Measurements from ENCODE around the gene MRPL47. TPM values are rescaled to one million over a fixed set of nuclear protein-coding genes. Genes with fewer than 3 reads are reported as not detected.
A peak's percentile ranks its signal among the peaks of the same experiment; 100 is the strongest.

The MRPL47 gene
- total and polyA plus RNA-seq, 5 donors from 2014 or later: 24.0 to 69.1 (median 56.8) TPM

DNA sequence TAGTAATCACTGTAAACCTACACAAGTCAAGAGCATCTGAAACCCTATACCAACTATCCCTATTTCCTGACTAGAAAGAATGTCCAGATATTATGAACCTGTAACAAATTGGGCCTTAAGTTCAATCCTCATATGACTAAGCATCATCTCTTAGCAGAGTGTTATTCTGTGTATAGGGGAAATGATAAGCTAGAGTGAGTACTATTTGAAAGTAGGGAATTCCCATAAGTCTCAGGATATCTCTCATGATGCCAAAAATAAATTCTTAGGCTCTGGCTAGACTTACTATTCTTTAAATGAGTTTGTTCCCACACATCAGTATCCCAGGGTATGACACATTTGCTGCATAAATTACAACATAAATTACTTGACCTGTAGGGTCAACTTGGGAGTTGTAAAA, 15.3 kb downstream of the MRPL47 start:
- peaks cover 34% of the 10 kb centered on the region for H3K36me3 Mint-ChIP-seq
- Histone ChIP-seq H3K9me3 (ENCODE audit: control insufficient read depth in 2 of 2, low read length in 2 of 2) (no peaks in the 10 kb centered on the region), H3K27me3 (ENCODE audit: control insufficient read depth, insufficient read depth, low read length) (no peaks in the 10 kb centered on the region), H3K27ac (ENCODE audit: insufficient read depth, low read length, poor library complexity, severe bottlenecking) (no peak overlapping the region), H3K36me3 (ENCODE audit: control insufficient read depth, insufficient read depth, low read length) (peaks cover 94% of the 10 kb centered on the region), H3K4me1 (ENCODE audit: control insufficient read depth, insufficient read depth, low read length, poor library complexity, severe bottlenecking) (no peaks in the 10 kb centered on the region), H3K4me3 (ENCODE audit: low read depth, low read length) (no peak overlapping the region)
- H3K9me3 Mint-ChIP-seq: no peaks in the 10 kb centered on the region
- no peak for DNase-seq
- H3K4me1 Mint-ChIP-seq: peaks cover 0 to 8% (median 5%) of the 10 kb centered on the region in 4 donors
- H3K27me3 Mint-ChIP-seq: no peaks in the 10 kb centered on the region
- no peak overlapping the region for H3K4me3 Mint-ChIP-seq
- ATAC-seq (ENCODE audit: low read depth in 2 of 2): no peak
- H3K27ac Mint-ChIP-seq: no peak overlapping the region

DNA sequence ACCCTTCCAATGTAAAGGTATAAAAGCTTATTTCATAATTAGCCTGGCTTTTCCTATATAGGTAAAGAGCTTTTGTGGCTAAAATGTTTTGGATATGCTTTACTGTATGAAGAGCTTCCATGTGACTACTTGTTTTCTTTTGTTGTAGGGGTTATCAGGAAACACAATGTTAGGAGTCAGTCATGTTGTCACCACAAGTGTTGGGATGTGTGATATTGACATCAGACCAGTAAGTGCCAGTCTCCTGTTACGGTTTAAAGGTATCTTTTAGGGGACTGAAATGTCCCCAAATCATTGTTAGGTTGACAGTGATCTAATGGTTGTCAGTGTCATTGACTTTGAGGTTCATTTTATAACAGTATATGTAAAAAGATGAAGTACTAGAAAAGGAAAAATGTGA, 23.4 kb downstream of the MRPL47 start:
- DNase-seq (no peak), ATAC-seq (ENCODE audit: low read depth in 2 of 2) (no peak)
- H3K4me3 Mint-ChIP-seq: no peak overlapping the region
- H3K9me3 Mint-ChIP-seq: no peaks in the 10 kb centered on the region
- no peak overlapping the region for H3K27ac ChIP-seq (ENCODE audit: insufficient read depth, low read length, poor library complexity, severe bottlenecking)
- no peaks in the 10 kb centered on the region for H3K27me3 Mint-ChIP-seq
- H3K27ac Mint-ChIP-seq: peak overlapping the region in 1 of 3 donors; percentile 28
- H3K4me1 ChIP-seq (ENCODE audit: control insufficient read depth, insufficient read depth, low read length, poor library complexity, severe bottlenecking): no peaks in the 10 kb centered on the region
- no peak overlapping the region for H3K4me3 ChIP-seq (ENCODE audit: low read depth, low read length)
- H3K36me3 Mint-ChIP-seq: peaks cover 43% of the 10 kb centered on the region
- no peaks in the 10 kb centered on the region for H3K9me3 ChIP-seq (ENCODE audit: control insufficient read depth in 2 of 2, low read length in 2 of 2)
- H3K4me1 Mint-ChIP-seq: peaks cover 0 to 2% (median 1%) of the 10 kb centered on the region in 4 donors
- H3K36me3 ChIP-seq (ENCODE audit: control insufficient read depth, insufficient read depth, low read length): peaks cover 76% of the 10 kb centered on the region
- H3K27me3 ChIP-seq (ENCODE audit: control insufficient read depth, insufficient read depth, low read length): no peaks in the 10 kb centered on the region

DNA sequence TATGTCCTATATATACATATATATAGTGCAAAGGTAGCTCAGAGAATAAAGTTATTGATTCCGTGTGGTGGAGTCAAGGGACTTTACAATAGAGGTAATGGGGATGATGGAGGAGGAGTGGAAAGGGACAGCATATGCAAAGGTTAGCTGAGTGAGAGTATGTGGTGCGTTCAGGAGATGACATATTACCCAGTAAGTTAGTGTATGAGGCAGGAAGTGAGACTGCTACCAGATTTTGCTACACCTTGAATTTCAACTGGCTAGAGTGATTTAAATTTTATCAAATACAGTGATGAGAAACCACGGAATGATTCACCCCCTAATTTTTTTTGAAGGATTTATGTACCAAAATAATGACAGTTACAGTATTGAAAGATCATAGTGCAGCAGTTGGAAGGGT, 38.9 kb downstream of the MRPL47 start:
- H3K27me3 Mint-ChIP-seq: peaks cover 10% of the 10 kb centered on the region
- peak overlapping the region in 3 of 4 donors; percentile 18 to 98 (median 26) for H3K4me3 Mint-ChIP-seq
- Histone ChIP-seq H3K4me3 (ENCODE audit: low read depth, low read length) (peak overlapping the region; percentile 41), H3K27me3 (ENCODE audit: control insufficient read depth, insufficient read depth, low read length) (no peaks in the 10 kb centered on the region), H3K27ac (ENCODE audit: insufficient read depth, low read length, poor library complexity, severe bottlenecking) (no peak overlapping the region), H3K9me3 (ENCODE audit: control insufficient read depth in 2 of 2, low read length in 2 of 2) (no peaks in the 10 kb centered on the region), H3K36me3 (ENCODE audit: control insufficient read depth, insufficient read depth, low read length) (peaks cover 13% of the 10 kb centered on the region), H3K4me1 (ENCODE audit: control insufficient read depth, insufficient read depth, low read length, poor library complexity, severe bottlenecking) (peaks cover 31% of the 10 kb centered on the region)
- DNase-seq: peak in 1 of 3 donors; percentile 56
- H3K27ac Mint-ChIP-seq: peak overlapping the region; percentile 42 to 83 (median 57)
- H3K9me3 Mint-ChIP-seq: peaks cover 0 to 2% (median 0%) of the 10 kb centered on the region in 7 donors
- ATAC-seq (ENCODE audit: low read depth in 2 of 2): no peak
- H3K4me1 Mint-ChIP-seq: peaks cover 25 to 41% (median 31%) of the 10 kb centered on the region in 4 donors
- peaks cover 8% of the 10 kb centered on the region for H3K36me3 Mint-ChIP-seq

DNA sequence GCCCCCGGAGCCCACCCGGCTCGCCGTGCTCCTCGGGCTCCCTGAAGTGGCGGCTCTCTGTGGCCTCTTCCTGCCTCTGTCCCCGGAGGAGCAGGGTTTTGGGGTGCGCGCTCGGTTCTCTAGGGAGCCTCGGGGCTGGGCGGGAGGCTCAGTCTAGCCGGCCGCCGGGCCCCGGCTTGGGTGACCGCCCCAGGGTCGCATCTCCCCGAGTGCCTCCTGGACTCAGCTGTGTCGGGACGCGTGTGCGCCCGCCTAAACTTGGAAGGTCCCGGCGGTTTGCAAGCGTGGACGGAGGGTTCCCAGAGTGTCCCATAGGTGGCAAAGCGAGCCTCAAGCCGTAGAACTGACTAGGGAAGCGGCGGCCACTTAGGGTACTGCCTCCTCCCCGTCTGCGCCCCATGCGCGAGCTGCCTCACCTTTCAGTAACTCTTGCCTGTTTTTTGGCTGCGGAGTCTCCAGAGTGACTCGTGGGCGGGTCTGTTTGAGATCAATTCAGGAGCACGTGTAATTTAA, 41.1 kb downstream of the MRPL47 start:
- Histone ChIP-seq H3K4me3 (ENCODE audit: low read depth, low read length) (peak overlapping the region; percentile 67), H3K9me3 (ENCODE audit: control insufficient read depth in 2 of 2, low read length in 2 of 2) (no peaks in the 10 kb centered on the region), H3K36me3 (ENCODE audit: control insufficient read depth, insufficient read depth, low read length) (no peaks in the 10 kb centered on the region), H3K27me3 (ENCODE audit: control insufficient read depth, insufficient read depth, low read length) (peaks cover 5% of the 10 kb centered on the region), H3K27ac (ENCODE audit: insufficient read depth, low read length, poor library complexity, severe bottlenecking) (peak overlapping the region; percentile 72), H3K4me1 (ENCODE audit: control insufficient read depth, insufficient read depth, low read length, poor library complexity, severe bottlenecking) (peaks cover 31% of the 10 kb centered on the region)
- Mint-ChIP-seq H3K27me3 (peaks cover 24% of the 10 kb centered on the region), H3K4me3 (peak overlapping the region; percentile 96 to 100 (median 98)), H3K27ac (peak overlapping the region; percentile 21 to 95 (median 91)), H3K4me1 (peaks cover 17 to 36% (median 25%) of the 10 kb centered on the region in 4 donors), H3K36me3 (no peaks in the 10 kb centered on the region), H3K9me3 (peaks cover 0 to 2% (median 0%) of the 10 kb centered on the region in 7 donors)
- DNase-seq: peak; percentile 54 to 86 (median 61)
- peak; percentile 40 to 46 for ATAC-seq (ENCODE audit: low read depth in 2 of 2)

DNA sequence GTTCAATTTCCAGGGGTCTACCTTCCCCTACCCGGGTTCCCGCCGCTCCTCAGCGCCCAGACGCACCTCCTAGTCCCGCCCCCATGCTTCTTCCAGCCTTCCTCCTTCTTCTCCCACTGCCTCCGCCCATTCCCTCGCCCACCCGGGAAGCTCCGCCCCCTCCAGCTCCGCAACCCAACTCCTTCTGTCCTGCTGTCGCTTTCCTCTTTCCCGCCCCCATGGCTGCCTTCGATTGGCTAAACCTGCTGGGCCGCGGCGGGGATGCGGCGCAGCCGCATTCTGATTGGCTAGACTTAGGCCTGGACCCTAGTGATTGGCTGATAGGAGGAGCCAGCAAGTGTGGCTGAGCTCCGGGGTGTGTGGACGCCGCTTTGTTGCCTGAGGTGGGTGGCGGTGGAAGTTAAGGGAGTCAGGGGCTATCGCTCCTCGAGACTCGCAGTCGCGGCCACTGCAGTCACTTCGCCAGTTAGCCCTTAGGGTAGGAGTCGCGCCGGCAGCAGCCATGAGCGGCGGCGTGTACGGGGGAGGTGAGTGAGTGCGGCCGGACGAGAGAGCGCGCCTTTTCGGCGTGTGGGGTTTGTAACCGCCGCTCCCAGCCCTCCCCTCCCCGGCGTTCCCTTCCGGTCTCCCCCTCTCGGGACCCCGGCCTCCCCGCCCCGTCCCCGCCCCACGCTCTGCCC, 41.7 kb downstream of the MRPL47 start, which contains the start of gene ACTL6A:
Gene ACTL6A, plus strand, starts transcription at position 336 of the 680 bp plus-strand sequence. Its CDS starts 167 bp downstream, at position 503.
- peak within 1 kb of the TSS; percentile 96 to 100 (median 98) for H3K4me3 Mint-ChIP-seq
- peak within 1 kb of the TSS; percentile 79 to 95 (median 91) for H3K27ac Mint-ChIP-seq
- no peaks in the 10 kb centered on the region for H3K36me3 ChIP-seq (ENCODE audit: control insufficient read depth, insufficient read depth, low read length)
- ATAC-seq (ENCODE audit: low read depth in 2 of 2) (peak; percentile 97), DNase-seq (peak; percentile 95 to 99 (median 99))
- peak within 1 kb of the TSS; percentile 72 for H3K27ac ChIP-seq (ENCODE audit: insufficient read depth, low read length, poor library complexity, severe bottlenecking)
- H3K27me3 ChIP-seq (ENCODE audit: control insufficient read depth, insufficient read depth, low read length): peaks cover 5% of the 10 kb centered on the region
- no peaks in the 10 kb centered on the region for H3K36me3 Mint-ChIP-seq
- H3K4me3 ChIP-seq (ENCODE audit: low read depth, low read length): peak within 1 kb of the TSS; percentile 79
- peaks cover 0 to 2% (median 0%) of the 10 kb centered on the region in 7 donors for H3K9me3 Mint-ChIP-seq
- peaks cover 31% of the 10 kb centered on the region for H3K4me1 ChIP-seq (ENCODE audit: control insufficient read depth, insufficient read depth, low read length, poor library complexity, severe bottlenecking)
- H3K27me3 Mint-ChIP-seq: peaks cover 24% of the 10 kb centered on the region
- no peaks in the 10 kb centered on the region for H3K9me3 ChIP-seq (ENCODE audit: control insufficient read depth in 2 of 2, low read length in 2 of 2)
- peaks cover 17 to 35% (median 23%) of the 10 kb centered on the region in 4 donors for H3K4me1 Mint-ChIP-seq

DNA sequence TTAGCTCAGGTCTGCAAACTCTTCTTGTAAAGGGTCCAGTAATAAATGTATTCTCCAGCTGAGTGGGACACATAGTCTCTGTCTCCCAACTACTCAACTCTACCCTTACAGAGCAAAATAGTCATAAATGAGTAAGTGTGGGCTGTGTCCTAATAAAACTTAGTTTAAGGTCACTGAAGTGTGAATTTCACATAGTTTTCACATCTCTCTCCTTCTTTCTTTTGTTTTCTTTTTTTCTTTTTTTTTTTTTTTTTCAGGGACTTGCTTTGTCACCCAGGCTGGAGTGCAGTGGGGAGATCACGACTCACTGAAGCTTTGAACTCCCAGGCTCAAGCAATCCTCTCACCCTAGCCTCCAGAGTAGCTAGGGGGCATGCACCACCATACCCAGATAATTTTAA, 43.6 kb downstream of the MRPL47 start:
- no peak overlapping the region for H3K27ac Mint-ChIP-seq
- peaks cover 5% of the 10 kb centered on the region for H3K27me3 ChIP-seq (ENCODE audit: control insufficient read depth, insufficient read depth, low read length)
- H3K36me3 Mint-ChIP-seq: no peaks in the 10 kb centered on the region
- H3K9me3 ChIP-seq (ENCODE audit: control insufficient read depth in 2 of 2, low read length in 2 of 2): no peaks in the 10 kb centered on the region
- peaks cover 37% of the 10 kb centered on the region for H3K27me3 Mint-ChIP-seq
- no peak for DNase-seq
- no peak overlapping the region for H3K27ac ChIP-seq (ENCODE audit: insufficient read depth, low read length, poor library complexity, severe bottlenecking)
- peaks cover 0 to 2% (median 0%) of the 10 kb centered on the region in 7 donors for H3K9me3 Mint-ChIP-seq
- ATAC-seq (ENCODE audit: low read depth in 2 of 2): no peak
- no peaks in the 10 kb centered on the region for H3K36me3 ChIP-seq (ENCODE audit: control insufficient read depth, insufficient read depth, low read length)
- peak overlapping the region in 1 of 4 donors; percentile 10 for H3K4me3 Mint-ChIP-seq
- H3K4me1 Mint-ChIP-seq: peaks cover 12 to 28% (median 18%) of the 10 kb centered on the region in 4 donors
- peaks cover 29% of the 10 kb centered on the region for H3K4me1 ChIP-seq (ENCODE audit: control insufficient read depth, insufficient read depth, low read length, poor library complexity, severe bottlenecking)
- H3K4me3 ChIP-seq (ENCODE audit: low read depth, low read length): no peak overlapping the region

DNA sequence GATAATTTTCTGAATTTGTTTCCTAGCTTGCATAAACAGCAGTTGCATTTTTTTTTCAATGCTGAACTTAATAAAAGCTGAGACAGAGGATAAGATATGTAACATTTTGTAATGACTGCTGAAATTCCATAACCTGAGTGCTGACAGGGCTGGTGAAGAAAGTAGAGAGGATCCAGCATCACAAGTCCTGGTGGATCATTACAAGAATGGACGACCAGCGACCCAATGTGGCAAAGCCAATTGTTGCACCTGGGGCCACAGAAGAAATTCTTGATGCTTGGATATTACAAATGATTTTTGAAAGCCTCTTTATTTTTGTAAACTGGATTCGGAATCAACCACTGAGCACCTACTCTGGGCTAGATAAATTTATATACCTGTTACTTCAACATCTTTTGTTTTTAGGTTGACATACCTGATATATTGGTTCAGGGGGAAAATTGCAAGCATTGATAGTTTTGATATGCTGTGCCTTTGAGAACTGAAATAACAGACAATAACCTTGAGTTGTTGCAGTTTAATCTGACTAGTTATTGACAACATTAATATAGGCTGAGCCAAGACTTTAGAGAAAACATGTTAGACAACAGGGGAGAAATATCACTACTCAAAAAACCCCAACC, 45.6 kb downstream of the MRPL47 start:
- H3K4me3 ChIP-seq (ENCODE audit: low read depth, low read length): no peak overlapping the region
- Mint-ChIP-seq H3K36me3 (no peaks in the 10 kb centered on the region), H3K27me3 (peaks cover 38% of the 10 kb centered on the region), H3K27ac (no peak overlapping the region), H3K4me1 (peaks cover 4 to 12% (median 7%) of the 10 kb centered on the region in 4 donors), H3K4me3 (peak overlapping the region in 2 of 4 donors; percentile 41 to 76), H3K9me3 (peaks cover 0 to 2% (median 0%) of the 10 kb centered on the region in 7 donors)
- peaks cover 10% of the 10 kb centered on the region for H3K4me1 ChIP-seq (ENCODE audit: control insufficient read depth, insufficient read depth, low read length, poor library complexity, severe bottlenecking)
- H3K36me3 ChIP-seq (ENCODE audit: control insufficient read depth, insufficient read depth, low read length): no peaks in the 10 kb centered on the region
- no peaks in the 10 kb centered on the region for H3K9me3 ChIP-seq (ENCODE audit: control insufficient read depth in 2 of 2, low read length in 2 of 2)
- H3K27me3 ChIP-seq (ENCODE audit: control insufficient read depth, insufficient read depth, low read length): peaks cover 6% of the 10 kb centered on the region
- ATAC-seq (ENCODE audit: low read depth in 2 of 2) (no peak), DNase-seq (peak in 2 of 3 donors; percentile 28 to 62)
- no peak overlapping the region for H3K27ac ChIP-seq (ENCODE audit: insufficient read depth, low read length, poor library complexity, severe bottlenecking)
